Cardiac fibroblast (primary cell): ENCODE results near the gene CD101.
A peak's percentile ranks its signal among the peaks of the same experiment; 100 is the strongest.

Experiments used
- DNase-seq, 2 donors: peaks; one replicate each; pipeline versions ENCODE4 v3.0.0 to v3.0.0-alpha.2; 2010; ENCODE audit warnings: low read depth in 2 of 2
- H3K4me3 ChIP-seq, 2 donors: replicated peaks in 1 of 2; 1 replicate in 1 of 2; 2 replicates in 1 of 2; pipeline ENCODE4 v1.5.1; 2011; ENCODE audit warnings: low read depth in 2 of 2, low read length in 2 of 2, mild to moderate bottlenecking in 2 of 2, moderate library complexity in 1 of 2
- TF ChIP-seq, protein P1 (sequence below): IDR thresholded peaks from one replicate; pipeline ENCODE4 v1.5.1; 2011; ENCODE audit warnings: low read depth, mild to moderate bottlenecking, low read length, inconsistent platforms

The CD101 gene

DNA sequence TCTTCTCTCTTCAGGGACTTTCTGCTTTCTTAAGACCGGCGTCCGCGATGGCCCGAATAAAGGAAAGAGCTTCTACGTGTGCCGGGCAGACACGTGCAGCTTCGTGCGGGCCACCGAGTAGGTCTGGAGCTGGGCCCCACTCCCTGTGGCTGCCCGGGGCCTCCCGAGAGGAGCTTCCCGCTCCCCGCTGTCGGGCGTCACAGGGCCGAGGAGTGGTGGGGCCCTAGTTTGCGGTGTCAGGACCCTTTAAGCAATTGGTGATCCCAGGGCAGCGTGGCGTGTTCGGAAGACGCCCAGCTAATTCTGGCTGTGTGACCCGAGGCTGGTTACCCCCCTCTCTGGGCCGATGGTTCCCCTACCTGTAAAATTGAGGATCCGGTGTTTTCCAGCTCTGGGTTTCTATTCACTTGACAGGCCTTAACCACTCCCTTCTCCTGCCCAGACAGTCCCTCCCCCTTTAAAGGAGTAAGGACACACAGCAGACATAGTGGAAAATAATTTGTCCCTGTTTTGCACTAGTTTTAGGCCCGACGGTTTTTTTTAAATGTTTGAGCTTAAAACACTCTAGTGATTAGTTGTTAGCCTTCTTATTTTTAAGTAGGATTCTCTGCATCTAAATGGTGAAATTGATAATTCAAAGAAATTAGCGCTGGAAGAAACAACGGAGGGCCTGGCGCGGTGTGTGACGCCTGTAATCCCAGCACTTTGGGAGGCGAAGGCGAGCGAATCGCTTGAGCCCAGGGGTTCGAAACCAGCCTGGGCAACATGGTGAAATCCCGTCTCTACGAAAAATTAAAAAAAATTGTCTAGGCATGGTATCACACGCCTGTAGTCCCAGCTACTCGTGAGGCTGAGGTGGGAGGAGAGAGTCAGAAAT lies 59.1 kb downstream of the CD101 start:
- peak overlapping the region; percentile 69 to 79 for H3K4me3 ChIP-seq
- TF ChIP-seq, protein P1, sequence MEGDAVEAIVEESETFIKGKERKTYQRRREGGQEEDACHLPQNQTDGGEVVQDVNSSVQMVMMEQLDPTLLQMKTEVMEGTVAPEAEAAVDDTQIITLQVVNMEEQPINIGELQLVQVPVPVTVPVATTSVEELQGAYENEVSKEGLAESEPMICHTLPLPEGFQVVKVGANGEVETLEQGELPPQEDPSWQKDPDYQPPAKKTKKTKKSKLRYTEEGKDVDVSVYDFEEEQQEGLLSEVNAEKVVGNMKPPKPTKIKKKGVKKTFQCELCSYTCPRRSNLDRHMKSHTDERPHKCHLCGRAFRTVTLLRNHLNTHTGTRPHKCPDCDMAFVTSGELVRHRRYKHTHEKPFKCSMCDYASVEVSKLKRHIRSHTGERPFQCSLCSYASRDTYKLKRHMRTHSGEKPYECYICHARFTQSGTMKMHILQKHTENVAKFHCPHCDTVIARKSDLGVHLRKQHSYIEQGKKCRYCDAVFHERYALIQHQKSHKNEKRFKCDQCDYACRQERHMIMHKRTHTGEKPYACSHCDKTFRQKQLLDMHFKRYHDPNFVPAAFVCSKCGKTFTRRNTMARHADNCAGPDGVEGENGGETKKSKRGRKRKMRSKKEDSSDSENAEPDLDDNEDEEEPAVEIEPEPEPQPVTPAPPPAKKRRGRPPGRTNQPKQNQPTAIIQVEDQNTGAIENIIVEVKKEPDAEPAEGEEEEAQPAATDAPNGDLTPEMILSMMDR: no peak
- peak; percentile 60 to 64 for DNase-seq

DNA sequence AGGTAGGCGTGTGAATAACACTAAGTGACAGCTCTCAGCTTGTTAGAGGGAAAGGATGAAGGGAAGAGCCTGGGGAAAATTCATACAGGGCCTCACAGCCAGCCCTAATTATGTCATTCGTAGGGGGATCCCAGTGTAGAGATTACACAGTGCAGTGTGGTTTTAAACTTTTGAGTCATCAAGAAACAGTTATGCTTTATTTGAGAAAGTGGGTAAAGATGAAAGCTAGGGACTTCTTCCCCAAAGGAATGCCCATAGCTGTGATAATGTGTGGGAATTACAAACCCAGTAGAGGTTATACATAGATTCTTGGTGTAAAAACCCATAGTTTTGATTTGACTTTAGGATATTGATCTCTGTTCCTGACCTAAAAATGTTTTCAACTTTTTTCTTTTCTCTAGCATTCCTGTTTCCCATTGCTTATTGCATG lies 60.4 kb downstream of the CD101 start:
- no peak overlapping the region for H3K4me3 ChIP-seq
- peak; percentile 67 to 79 for DNase-seq
- TF ChIP-seq, protein P1: no peak

DNA sequence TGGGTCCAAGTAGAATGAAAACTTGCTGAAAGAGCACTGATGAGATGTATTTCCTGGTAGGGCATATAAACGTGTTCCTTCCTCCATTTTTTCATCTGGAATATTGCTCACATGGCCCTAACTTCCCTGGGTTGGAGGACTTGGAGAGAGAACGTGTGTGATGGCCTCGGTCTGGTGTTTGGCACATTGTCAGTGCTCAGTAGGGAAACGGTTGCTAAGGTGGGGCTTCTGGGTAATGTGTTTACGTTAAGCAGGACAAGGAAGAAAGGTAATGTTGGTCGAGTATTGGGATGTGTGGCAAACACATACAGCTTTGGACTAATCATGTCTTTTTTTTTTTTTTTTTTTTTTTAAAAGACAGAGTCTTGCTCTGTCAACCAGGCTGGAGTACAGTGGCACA lies 64.8 kb downstream of the CD101 start:
- TF ChIP-seq, protein P1: no peak
- no peak overlapping the region for H3K4me3 ChIP-seq
- DNase-seq: no peak

DNA sequence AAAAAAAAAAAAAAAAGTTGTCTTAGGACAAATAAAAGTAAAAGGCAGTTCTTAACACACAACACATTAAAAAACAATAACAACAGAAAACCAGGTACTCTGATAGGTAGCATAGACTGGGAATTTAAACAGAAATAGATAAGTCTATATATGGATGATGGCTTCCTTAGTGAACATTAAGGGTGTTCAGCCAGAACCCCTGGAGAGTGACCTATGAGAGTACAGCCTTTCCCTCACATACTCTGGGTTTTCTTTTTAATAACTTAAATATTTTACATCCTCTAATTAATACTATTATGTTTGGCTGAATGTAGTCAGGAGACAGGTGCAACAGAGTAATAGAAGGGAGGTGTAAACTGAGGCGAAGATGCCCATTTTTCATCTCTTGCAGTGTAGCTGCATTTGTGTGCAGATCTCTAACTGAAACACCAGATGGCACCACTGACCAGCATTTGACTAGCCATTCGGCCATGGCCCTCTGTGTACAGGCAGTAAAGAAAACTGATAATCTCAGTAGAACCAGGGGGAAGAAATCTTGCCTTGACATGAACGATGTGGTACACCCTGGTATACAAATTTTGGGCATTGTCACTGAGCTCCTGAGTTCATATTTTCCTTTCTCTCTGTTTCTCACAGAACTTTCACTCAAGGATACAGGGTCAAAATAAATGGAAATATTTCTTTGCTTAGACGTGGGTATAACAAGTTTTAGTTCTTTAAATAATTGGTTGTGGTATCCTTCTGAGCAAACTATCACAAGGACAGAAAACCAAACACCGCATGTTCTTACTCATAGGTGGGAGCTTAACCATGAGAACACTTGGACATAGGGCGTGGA lies 66.2 kb downstream of the CD101 start:
- TF ChIP-seq, protein P1: peak; percentile 81
- DNase-seq: peak; percentile 72 to 74
- H3K4me3 ChIP-seq: no peak overlapping the region

DNA sequence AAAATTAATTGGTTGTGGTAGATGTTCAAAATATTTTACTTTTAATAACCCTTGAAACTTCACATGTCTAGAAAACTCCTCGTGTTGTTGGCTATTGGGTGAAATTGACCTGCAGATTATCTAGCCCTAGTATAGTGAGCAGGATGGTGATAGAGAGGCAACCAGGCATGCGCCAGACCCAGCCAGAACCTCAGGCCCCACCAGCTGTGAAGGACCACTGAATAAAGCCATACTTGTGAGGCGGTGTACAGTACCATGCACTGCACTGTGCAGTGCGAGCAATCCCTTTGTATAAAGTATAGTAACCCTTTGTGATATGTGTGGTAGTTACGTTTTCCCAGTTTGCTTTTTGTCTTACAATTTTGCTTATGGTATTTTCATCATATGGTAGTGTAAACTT lies 67.0 kb downstream of the CD101 start:
- TF ChIP-seq, protein P1: no peak
- no peak overlapping the region for H3K4me3 ChIP-seq
- DNase-seq: no peak

DNA sequence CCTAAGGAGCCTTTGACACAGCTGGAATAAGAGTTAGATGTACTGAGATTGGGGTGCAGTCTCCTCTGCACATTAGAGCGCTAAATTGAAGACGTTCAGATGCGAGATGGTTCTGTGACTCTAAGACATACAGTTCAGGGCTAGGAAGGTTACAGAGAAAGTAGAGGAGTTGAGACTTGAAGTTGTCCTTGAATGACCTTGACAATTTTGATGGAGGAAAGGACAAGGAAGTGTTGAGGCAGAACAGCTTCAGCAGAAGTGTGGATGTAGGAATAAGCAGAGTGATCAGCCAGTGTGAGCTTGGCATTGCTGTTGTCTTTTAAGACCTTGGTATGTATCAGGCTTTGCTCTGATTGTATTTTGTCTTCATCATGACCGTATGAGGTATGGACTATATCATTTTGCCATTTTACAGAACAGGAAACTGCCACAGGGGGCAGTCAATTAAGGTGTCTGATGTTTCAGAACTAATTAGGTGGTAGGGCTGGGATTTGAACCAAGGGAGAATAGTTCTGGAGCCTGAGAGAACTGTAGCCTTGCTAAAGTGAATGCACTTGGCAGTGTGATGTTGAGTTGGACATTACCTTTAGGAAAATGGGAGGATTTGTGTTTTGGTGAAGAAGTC lies 67.8 kb downstream of the CD101 start:
- no peak overlapping the region for H3K4me3 ChIP-seq

More for the DNA sequence above, 67.8 kb downstream of the CD101 start:
- TF ChIP-seq, protein P1: no peak
- no peak for DNase-seq
